Measurements from ENCODE around the gene SAMHD1.

GRCh38 chr20:36865861-36866149, 85.7 kb downstream of the SAMHD1 start:
- TF ChIP-seq CTCF (IDR thresholded peaks at IDR 0.05) (no peak), POLR2A (IDR thresholded peaks at IDR 0.05) (no peak)
